ENCODE results near the gene DPP6.
"Not testable (repeated sequence)": the region's sequence is repeated elsewhere in the genome, so short reads cannot be mapped to it uniquely, and the experiment has no call there.

Gene DPP6

DNA sequence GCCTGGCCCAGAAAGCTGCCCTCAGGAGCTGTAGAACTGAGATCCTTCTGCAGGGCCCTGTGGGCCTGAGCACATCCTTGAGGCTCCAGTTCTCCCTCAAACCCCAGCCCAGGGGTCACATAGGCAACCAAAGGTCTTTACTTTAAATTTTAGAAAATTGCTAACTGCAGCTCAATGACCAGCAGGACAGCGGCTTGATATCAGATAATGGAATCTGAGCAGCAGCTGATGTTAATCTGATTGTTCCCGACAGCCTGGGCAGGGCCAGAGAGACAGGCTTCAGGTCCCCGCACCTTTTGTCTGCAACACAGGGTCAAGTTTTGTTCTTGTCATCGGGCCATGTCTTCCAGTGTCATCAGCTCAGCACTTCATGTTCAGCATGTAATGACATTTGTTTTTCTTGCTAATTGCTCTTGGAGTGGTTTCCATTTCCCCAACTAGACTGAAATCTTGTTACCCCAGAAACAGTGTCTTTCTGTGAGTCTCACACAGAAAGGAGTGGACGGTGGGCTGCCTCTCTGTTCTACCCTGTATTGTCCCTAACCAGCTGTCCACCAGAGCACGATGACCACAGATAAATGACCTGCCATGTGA lies 859.8 kb downstream of the DPP6 start:
- DNase-seq (ENCODE audit: low read depth): no peak

DNA sequence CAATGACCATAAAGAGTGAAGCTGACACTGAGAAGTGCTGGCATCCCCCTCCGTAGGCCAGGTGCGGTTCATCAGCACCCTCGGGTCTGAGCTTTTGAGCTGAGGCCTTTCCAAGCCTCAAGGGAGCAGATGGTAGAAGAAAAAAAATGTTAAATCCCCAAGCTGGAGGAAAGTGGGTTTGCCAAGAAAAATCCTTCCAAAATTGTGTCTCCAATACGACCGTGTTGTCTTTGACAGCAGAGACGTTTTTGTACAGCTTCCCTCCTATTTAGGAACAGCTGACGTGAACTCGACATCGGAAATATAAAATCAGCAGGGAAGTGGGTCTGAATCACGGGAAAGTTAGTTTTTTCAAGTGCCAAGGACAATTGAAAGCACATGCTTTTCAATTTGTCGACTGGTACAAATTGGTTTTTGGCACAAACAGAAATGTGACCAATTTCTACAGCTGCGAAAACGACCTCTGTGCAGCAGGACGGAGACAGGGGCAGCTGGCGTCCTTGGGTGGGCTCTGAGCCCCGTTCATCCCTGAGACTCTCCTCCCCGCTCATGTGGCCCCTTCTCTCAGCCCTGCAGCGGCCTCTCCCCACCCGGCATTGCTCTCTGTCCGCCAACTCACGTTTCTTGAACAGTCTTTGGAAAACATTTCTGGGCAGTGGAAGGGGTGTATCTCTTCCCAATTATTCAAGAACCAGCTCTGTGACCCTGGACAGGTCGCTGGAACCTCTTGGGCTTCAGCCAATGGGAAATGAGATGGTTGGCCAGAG lies 860.9 kb downstream of the DPP6 start:
- no peak for DNase-seq (ENCODE audit: low read depth)

DNA sequence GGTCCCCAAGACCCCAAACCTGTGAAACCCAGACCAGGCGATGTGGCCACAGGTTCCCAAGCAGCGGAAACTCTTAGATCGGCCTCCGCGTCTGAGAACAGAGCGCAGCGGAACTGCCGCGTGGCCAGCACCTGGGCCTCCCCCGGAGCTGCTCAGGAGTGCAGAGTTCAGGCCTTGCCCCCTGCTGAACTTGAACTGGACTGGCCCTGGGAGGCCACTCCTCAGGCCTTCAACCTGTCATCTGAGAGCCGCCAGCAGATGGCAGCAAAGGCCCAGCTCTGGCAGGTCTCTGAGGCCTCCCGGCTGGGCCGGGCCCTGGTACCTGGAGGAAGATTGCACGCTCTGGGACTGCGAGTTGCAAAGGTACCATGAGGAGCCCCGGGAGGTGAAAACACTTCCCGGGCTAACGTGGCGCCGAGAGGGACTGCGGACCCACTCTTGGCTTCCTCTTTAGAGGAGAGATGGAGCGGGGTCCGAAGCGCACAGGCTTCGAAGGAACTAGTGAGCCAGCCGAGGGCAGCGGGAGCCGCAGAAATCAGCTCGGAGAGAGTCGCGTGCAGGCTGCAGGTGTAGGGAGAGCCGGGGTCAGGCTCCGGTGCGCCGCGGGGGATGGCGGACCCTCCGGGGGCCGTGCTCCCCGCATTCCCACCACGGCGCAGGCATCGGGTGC lies 861.6 kb downstream of the DPP6 start:
- peak; percentile 70 for DNase-seq (ENCODE audit: low read depth)

DNA sequence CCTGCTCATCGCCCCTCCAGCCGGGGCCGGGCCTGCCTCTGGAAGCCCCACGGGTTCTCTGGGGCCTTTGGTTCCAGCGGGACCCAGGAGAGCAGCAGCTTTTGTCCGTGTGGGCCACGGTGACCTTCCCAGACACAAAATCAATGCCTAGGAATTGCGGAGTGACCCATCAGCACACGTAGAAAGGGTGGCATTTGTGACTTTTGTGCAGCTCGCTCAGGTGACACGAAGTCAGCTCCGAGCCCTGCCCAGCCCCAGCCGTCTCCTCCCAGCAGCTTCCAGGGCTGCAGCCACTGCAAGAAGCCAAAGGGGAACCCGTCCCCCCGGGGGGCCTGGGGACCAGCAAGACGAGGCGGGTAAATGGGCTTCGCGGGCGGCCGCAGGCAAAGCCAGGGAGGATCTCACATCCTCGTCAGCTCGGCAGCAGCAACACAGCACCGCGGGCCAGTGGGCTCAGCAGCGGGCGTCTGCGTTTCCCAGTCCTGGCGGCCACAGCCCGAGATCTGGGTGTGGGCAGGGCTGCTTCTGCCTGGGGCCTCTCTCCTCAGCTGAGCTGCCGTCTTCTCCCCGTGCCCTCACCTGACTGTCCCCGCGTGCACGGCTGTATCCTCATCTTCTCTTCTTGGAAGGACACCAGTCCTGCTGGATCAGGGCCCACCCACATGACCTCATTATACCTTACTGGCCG lies 862.3 kb downstream of the DPP6 start:
- DNase-seq (ENCODE audit: low read depth): no peak

GRCh38 chr7:154914996-154915380 lies 862.8 kb downstream of the DPP6 start:
- DNase-seq (ENCODE audit: low read depth): no peak

DNA sequence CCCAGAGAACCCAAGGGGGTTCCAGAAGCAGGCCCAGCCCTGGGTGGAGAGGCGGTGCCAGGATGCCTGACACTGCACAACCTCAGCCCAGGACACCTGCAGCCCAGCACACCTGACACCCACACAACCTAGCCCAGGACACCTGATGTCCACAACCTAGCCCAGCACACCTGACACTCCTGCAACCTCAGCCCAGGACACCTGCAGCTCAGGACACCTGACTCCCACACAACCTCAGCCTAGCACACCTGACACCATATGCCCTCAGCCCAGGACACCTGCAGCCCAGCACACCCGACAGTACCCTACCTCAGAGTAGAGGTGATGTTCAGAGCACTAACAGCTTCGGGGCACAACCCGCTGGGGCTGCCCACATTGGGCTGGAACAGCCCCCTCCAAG lies 863.4 kb downstream of the DPP6 start:
- no peak for DNase-seq (ENCODE audit: low read depth)

DNA sequence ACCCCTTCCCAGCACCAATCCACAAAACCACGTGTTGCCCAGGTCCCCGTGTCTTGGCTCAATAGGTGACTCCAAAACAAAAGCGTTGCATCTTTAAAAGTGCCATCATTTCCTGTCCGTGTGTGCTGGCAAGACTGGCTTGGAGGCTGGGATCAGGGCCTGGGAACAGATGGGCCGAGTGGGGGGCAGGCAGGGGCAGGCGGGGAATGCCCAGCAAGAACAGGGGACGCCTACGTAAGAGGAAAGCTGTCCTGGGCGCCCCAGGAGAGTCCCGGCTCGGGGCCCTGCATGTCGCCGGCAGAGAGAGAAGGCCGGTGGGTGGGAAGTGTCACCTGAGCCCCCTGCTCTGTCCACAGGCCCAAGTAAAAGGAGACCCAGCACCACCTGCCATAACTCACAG lies 864.2 kb downstream of the DPP6 start:
- no peak for DNase-seq (ENCODE audit: low read depth)

DNA sequence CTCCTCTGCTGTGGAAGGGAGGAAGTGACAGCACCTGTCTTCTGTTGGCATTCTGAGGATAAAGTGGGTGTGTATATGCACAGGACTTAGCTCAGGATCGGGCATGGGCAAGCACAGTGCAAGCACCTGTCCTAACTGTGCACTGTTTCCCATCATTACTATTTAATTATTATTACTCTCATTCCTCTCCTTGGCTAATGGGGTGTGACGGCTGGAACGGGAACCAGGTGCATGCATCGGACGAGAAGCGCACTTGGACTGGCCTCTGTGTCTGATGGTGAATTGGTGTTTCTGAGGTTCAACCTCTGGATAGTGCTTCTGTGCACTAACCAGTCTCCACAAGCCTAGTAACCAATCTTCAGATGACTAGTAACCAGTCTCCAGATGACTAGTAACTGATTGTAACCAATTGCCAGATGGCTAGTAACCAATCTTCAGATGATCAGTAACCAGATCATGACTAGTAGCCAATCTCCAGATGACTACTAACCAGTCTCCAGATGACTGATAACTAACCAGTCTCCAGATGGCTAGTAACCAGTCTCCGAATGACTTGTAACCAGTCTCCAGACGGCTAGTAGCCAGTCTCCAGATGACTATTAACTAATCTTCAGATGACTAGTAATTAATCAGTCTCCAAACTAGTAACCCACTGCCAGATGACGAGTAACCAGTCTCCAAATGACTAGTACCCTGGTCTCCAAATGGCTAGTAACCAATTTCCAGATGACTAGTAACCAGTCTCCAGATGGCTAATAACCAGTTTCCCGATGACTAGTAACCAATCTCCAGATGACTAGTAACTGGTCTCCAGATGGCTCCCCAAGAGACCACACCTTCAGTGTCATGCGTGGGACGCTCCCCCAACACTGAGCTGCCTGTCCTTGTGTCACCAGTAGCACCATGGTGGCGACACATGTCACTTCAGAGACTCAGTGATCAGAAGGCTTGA lies 864.9 kb downstream of the DPP6 start:
- no peak for DNase-seq (ENCODE audit: low read depth)

DNA sequence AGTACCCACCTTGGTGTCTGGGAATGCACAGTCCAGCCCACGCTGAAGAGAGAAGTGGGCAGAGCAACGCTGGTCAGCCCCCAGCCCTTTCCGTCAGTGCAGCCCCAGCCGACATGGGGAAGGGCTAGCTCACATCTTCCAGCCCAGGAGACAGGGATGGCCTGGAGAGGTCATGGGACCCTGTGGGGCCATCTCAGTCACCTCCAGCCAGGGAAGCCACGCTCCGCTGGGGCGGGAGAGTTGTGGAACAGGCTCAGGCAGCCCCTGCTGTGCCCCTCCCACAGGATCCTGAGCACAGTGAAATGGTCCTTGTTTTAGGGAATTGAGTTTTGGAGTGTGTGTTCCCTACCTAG lies 865.6 kb downstream of the DPP6 start:
- DNase-seq (ENCODE audit: low read depth): no peak

GRCh38 chr7:154918266-154918665 lies 866.1 kb downstream of the DPP6 start:
- DNase-seq (ENCODE audit: low read depth): no peak

GRCh38 chr7:154918741-154919140 lies 866.5 kb downstream of the DPP6 start:
- no peak for DNase-seq (ENCODE audit: low read depth)

DNA sequence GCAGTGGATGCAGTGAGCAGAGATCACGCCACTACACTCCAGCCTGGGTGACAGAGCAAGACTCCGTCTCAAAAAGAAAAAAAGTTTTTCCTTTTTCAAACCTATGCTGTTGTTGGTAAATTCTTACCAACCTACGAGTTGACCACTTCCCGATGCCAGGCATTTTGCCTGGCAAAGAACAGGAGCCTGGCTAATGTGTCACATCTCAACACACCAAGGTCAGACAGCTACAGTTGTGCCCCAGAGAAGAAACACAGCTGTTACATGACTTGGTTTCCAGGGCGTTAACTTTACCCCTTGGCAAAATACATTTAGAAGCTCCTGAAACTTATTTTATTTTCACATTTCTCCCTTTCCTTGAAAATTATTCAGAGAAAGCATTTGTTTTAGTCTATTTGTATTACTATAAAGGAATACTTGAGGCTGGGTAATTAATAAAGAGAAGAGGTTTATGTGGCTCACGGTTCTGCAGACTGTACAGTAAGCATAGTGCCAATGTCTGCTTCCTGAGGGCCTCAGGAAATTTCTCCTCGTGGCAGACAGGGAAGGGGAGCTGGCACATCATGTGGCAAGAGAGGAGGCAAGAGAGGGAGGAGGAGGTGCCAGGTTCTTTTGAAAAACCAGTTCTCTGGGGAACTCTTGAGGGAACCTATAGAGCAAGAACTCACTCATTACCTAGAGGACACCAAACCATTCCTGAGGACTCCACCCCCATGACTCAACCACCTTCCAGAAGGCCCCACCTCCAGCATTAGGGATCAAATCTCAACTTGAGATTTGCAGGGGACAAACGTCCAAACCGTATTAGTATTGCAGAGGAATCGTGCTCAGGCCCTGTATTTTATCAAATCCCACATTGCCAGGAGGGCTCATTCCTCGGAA lies 867.4 kb downstream of the DPP6 start:
- no peak for DNase-seq (ENCODE audit: low read depth)

DNA sequence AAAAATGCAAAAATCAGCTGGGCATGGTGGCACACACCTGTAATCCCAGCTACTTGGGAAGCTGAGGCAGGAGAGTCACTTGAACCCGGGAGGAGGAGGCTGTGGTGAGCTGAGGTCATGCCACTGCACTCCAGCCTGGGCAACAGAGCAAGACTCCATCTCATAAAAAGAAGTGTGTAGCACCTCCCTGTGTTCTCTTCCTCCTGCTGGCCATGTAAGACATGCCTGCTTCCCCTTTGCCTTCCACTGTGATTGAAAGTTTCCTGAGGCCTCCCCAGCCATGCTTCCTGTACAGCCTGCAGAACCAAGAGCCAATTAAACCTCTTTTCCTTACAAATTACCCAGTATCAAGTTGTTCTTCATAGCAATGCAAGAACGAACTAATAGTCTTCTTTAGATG lies 870.3 kb downstream of the DPP6 start:
- DNase-seq (ENCODE audit: low read depth): not testable (repeated sequence)

- DNase-seq (ENCODE audit: low read depth): peak; percentile 46
These were observed 875.5 kb downstream of the DPP6 start for GRCh38 chr7:154927624-154928125.

GRCh38 chr7:154928136-154929005 lies 876.2 kb downstream of the DPP6 start:
- peak; percentile 27 for DNase-seq (ENCODE audit: low read depth)

DNA sequence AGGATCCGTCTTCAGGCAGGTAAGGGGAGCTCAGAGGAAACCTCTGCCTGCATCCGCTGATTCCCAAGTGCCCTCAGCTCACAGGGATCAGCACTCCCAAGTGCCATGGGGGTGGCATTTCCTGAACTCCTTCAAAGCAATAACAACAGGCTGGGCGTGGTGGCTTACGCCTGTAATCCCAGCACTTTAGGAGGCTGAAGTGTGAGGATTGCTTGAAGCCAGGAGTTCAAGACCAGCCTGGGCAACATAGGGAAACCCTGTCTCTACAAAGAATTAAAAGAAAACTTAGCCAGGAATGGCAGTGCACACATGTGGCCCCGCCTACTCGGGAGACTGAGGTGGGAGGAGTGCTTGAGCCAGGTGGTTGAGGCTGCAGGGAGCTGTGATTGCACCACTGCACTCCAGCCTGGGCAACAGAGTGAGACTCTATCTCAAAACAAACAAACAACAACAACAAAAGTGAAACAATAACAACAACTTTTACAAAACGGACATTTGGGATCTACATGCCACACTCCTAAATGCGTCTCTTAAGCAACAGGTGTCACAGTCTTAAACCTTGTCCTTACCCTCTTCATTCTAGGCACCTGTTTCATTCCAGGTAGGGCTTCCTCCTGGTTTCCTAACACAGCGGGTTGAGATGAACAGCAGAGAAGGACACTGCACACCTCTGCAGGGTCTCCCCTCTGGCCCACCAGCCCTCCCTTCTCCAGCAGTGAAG lies 877.0 kb downstream of the DPP6 start:
- DNase-seq (ENCODE audit: low read depth): no peak

- DNase-seq (ENCODE audit: low read depth): no peak
These were observed 879.7 kb downstream of the DPP6 start for GRCh38 chr7:154931906-154932305.

DNA sequence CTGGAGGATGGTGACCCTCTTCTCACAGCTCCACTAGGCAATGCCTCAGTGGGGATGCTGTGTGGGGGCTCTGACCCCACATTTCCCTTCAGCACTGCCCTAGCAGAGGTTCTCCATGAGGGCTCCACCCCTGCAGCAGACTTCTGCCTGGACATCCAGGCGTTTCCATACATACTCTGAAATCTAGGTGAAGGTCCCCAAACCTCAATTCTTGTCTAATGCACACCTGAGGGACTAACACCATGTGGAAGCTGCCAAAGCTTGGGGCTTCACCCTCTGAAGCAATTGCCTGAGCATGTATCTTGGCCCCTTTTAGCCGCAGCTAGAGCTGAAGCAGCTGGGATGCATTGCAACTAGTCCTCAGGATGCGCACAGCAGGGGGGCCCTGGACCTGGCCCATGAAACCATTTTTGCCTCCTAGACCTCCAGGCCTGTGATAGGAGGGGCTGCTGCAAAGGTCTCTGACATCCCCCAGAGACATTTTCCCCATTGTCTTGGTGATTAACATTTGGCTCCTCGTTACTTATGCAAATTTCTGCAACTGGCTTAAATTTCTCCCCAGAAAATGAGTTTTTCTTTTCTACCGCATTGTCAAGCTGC lies 882.3 kb downstream of the DPP6 start:
- DNase-seq (ENCODE audit: low read depth): not testable (repeated sequence)

Measured in stimulated activated CD8-positive, alpha-beta memory T cell treated with anti-CD3 and anti-CD28 coated beads, Interleukin-12 subunit alpha, Interleukin-12 subunit beta, amount 100 ng/mL, for 4 hours (primary cell).